NCI-H524 (cell line): Measurements from ENCODE around the gene GFRAL.

Experiments
- DNase-seq, 2 experiments: peaks; one replicate each; lab custom pipeline; 2025; lab: John Stamatoyannopoulos, UW

GFRAL gene

DNA sequence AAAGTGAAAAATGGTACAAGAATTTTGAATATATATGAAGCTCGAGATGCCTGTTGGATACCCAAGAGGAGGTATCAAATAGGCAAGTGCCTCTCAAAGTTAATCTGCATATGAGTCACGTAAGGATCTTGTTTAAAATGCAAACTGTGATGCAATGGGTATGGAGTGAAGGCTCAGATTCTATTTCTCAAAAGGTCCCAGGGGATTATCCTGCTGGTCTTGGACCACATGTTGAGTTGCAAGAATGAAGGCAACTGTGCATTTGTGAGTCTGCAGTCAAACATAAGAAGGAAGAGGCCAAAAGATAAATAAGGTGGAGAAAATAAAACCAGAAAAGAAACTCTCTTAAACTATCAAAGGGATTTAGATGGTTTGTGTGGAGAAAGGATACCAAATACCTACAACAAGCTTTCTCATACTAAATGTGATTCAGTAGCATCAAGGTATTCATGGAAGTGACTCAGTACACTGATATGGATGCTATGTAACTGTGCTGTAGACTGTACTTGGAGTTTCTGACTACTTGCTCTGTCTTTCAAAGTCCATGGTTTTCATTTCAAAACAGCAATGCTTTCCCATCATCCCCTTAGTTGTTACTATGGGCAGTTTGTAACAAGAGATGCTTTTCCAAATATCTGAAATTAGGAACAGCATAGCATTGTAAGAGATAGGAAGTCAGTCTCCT, 106.3 kb downstream of the GFRAL start:
- peak; percentile 54 to 90 for DNase-seq

DNA sequence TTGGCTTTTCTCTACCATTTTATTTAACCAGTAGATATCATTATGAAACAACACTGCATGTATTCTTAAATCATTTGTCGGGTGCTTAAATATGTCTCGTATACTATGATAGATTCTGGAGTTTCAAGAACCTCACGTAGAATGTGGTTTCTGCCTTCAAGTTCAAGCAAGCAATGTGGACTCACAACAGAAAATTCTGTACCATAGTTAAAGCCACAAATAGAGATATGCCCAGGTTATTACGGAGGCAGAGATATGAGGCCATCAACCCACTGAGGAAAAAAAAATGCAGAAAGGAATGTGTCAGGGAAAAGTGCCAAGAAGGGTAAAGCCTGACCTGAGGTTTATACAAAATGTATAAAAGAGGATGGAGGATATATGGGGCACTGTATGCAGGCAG, 109.9 kb downstream of the GFRAL start:
- no peak for DNase-seq

DNA sequence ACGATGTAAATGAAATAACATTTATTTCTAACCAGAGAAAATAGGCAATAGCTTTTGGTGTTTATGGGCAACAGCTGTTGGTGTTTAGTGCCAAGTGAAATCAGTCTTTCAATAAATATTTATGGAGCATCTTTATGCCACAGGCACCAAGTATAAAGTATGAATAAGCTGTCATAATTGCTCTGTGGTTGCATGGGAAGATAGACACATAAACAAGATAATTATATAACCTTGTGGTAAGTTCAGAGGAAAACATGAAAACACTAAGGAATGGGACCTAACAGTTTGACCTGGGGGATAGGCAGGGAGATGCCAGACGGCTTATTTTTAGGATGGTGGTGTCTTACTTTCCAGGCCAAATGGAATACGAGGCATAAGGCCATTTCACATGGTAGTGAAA, 110.9 kb downstream of the GFRAL start:
- DNase-seq = no peak

DNA sequence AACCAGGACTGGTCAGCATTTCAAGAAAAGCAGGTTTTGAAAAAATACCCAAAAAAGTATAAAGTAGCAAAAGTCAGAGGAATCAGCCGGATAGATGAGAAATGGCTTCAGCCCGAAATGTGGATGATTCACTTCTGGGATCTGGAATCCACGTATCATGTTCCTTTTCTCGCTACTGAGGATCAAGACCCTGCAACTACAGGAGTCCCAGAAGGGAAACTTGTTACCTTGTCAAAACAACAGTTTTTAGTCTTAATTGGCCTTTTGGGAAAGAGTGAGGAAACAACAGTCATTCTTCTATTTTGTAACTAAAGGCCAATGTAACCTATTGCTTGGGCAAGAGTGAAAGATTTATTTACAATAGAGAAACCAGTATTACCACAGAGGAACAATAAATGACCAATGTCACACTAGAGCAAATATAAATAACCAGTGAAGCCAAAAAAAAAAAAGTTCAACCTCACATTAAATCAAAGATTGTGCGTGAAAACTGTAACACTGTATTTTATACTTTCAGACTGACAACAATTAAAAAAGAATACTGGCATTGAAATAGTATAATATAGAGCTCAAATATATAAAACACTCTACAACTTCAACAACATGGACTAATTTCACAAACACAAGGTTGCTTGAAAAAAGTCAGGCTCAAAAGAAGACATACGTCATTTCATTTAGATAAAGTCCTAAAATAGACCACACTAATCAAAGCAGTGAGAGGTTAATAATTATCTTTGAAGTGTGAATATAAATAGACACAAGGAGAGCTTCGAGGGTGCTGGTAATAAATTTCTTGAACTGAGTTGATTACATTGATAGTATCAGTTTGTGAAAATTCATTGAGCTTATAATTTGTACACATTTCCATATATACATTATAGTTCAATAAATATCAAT, 116.2 kb downstream of the GFRAL start:
- no peak for DNase-seq

DNA sequence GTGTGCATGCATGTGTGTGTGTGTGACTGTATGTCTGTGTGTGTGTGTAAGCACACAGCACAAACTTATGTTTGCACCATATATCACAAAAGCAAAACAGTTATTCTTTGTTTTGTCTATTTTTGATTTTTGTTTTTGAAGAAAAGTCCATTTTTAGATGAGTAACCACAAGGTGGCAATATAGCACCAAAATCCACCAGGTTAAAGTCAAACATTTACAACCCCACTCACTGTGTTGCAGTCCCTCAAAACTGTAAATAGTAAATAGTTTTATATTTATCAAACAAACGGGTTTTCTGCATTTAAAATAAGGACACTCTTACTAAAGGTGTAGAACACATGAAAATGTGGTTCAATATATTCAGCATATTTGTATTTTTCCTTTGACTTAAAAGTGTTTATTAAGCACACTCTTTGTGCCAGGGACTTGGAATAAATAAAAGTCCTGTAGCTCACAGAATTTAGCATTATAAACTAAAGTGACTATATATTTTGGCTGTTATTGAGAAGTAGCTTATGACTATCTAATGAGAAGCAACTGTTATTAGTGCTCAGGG, 118.5 kb downstream of the GFRAL start:
- DNase-seq = peak in 1 of 2 experiments; percentile 43

DNA sequence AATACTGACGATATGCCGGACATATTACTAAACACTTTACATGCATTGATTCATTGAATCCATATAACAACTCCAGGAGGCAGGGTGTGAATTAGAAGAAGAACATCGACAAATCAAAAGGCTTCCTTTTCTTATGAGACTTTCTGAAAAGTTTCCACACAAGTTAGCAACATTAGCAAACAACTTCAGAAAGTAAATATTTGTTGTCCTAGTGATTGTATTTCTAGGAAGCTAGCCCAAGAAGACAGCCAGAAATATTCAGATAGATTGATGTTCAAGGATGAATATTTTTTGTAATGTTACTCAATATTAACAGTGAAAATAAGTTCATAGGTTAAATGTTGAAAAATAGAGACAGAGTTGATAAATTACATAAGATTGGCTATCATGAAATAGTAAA, 120.6 kb downstream of the GFRAL start:
- DNase-seq = no peak

DNA sequence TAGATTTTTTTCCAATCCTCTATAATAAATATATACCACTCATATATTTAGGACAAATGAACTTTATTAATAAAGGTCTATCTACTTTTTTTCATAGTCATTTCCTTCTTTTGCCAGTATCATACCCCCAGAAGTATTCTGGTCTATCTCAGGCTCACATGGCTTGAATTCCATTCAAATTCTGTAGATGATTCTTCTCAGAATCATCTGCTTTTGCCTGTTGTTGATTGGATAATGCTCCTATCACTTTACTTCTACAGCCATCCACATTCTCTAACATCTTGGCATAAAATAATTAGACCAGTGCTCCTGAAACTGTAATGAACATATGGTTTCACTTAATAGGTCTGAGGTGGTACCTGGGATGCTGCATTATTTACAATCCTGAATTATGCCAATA, 121.2 kb downstream of the GFRAL start:
- no peak for DNase-seq

DNA sequence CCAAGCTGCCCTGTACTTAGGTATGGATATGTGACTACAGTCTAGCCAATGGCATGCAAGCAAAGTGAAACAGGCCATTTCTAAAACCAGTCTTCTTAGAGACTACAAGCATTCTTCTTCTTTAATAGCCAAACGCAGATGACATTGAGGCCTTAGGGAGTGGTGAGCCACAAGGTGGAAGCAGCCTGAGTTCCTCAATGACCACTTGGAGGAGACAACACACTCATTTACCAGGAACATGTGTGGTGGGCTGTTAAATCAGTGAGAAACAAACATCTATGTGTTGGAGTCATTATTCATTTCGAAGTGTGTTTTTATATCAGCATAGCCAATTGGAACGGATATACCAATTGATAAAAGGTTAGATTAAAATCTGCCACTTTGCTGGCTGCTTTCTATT, 122.0 kb downstream of the GFRAL start:
- DNase-seq = peak in 1 of 2 experiments; percentile 20

DNA sequence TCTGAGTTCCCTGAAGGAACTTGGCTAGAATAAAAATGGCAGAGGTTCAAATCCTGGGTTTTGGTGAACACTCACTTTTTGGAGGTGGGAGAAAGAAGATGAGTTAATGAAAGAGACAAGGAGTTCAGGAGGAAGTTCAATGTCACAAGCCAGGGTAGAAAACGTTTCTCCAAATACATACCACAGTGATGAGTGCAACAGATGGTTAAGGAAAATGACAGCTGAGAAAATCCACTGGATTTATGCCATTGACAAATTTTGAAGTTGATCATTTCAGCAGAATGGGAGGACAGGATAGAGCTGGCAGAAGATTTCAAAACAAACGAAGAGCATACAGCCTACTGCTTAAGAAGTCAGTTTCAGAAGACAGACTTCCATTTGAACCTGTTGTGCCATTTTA, 122.7 kb downstream of the GFRAL start:
- peak in 1 of 2 experiments; percentile 23 for DNase-seq
